Neural progenitor cell (in vitro differentiated cells): ENCODE results near the gene SBSN. TPM values are rescaled to one million over a fixed set of nuclear protein-coding genes. Genes with fewer than 3 reads are reported as not detected.

Source experiments
- DNase-seq: peaks from one replicate; pipeline ENCODE4 v3.0.0-alpha.2; 2016; ENCODE audit warnings: low spot score
- H2AFZ ChIP-seq: fragments of 200-600 bp; sonication (generic); replicated peaks from 2 replicates; pipeline ENCODE4 v1.6.1; 2016; ENCODE audit warnings: antibody characterized with exemption
- H3F3A ChIP-seq: fragments of 200-600 bp; sonication (generic); 2 replicates; pipeline ENCODE4 v1.6.1; 2016; ENCODE audit warnings: antibody characterized with exemption, low read depth
- H3K27ac ChIP-seq: fragments of 200-600 bp; sonication (generic); 2 replicates; pipeline ENCODE4 v1.5.1; 2016; ENCODE audit warnings: mild to moderate bottlenecking
- H3K27me3 ChIP-seq: fragments of 200-600 bp; sonication (generic); 2 replicates; pipeline ENCODE4 v1.6.1; 2016; ENCODE audit warnings: mild to moderate bottlenecking, moderate library complexity
- H3K36me3 ChIP-seq: fragments of 200-600 bp; sonication (generic); 2 replicates; pipeline ENCODE4 v1.5.1; 2016
- H3K4me1 ChIP-seq: fragments of 200-600 bp; sonication (generic); 2 replicates; pipeline ENCODE4 v1.6.1; 2016; ENCODE audit warnings: mixed run types
- H3K4me2 ChIP-seq: fragments of 200-600 bp; sonication (generic); 2 replicates; pipeline ENCODE4 v1.6.1; 2016
- H3K4me3 ChIP-seq: fragments of 200-600 bp; sonication (generic); 2 replicates; pipeline ENCODE4 v1.5.1; 2016
- H3K79me2 ChIP-seq: fragments of 200-600 bp; sonication (generic); 2 replicates; pipeline ENCODE4 v1.6.1; 2016; ENCODE audit warnings: low read depth
- H3K9ac ChIP-seq: fragments of 200-600 bp; sonication (generic); 2 replicates; pipeline ENCODE4 v1.6.1; 2016
- H3K9me3 ChIP-seq: fragments of 200-600 bp; sonication (generic); 2 replicates; pipeline ENCODE4 v1.5.1; 2016; ENCODE audit warnings: low read depth
- H4K20me1 ChIP-seq: fragments of 200-600 bp; sonication (generic); 2 replicates; pipeline ENCODE4 v1.6.1; 2016; ENCODE audit warnings: low read depth
- H3K27ac Mint-ChIP-seq: 3 replicates; pipeline ENCODE4 v1.8.0; 2021; ENCODE audit warnings: mixed read lengths
- H3K27me3 Mint-ChIP-seq: 2 replicates; pipeline ENCODE4 v1.8.0; 2022; ENCODE audit warnings: low read depth, mild to moderate bottlenecking, inconsistent platforms, moderate library complexity, mixed read lengths; ENCODE audit not compliant: insufficient read depth
- H3K36me3 Mint-ChIP-seq: 3 replicates; pipeline ENCODE4 v1.8.0; 2021; ENCODE audit warnings: mixed read lengths
- H3K4me1 Mint-ChIP-seq: 3 replicates; pipeline ENCODE4 v1.8.0; 2021; ENCODE audit warnings: mixed read lengths
- H3K4me3 Mint-ChIP-seq: 3 replicates; pipeline ENCODE4 v1.8.0; 2021; ENCODE audit warnings: mild to moderate bottlenecking, moderate library complexity, mixed read lengths
- H3K9me3 Mint-ChIP-seq: 3 replicates; pipeline ENCODE4 v1.8.0; 2020; ENCODE audit warnings: mixed read lengths
- EZH2 ChIP-seq: fragments of 200-600 bp; sonication (generic); IDR thresholded peaks from 2 replicates; pipeline ENCODE4 v1.6.1; 2017; ENCODE audit warnings: antibody characterized with exemption, mild to moderate bottlenecking, moderate library complexity
- EZH2phosphoT487 ChIP-seq: fragments of 200-600 bp; sonication (generic); IDR thresholded peaks from 2 replicates; pipeline ENCODE4 v1.6.1; 2017; ENCODE audit warnings: antibody characterized with exemption
- total RNA-seq: library from RNA; depleted of rRNA; stranded (reverse); fragments of >200 nt; gene quantifications from 2 replicates; pipeline ENCODE4 v1.2.3, GENCODE V29; 2015; ENCODE audit warnings: low replicate concordance
- TF ChIP-seq, protein P1 (sequence below): fragments of 200-600 bp; sonication (generic); IDR thresholded peaks from 2 replicates; pipeline ENCODE4 v1.5.1; 2017; ENCODE audit warnings: antibody characterized with exemption, mild to moderate bottlenecking

The SBSN gene
- total RNA-seq, 1 donor from 2014 or later = not detected

- peaks cover 44% of the 10 kb centered on the region for H3K27me3 Mint-ChIP-seq
- no peak overlapping the region for H3K27ac Mint-ChIP-seq
- no peak overlapping the region for H3K27ac ChIP-seq
- no peak overlapping the region for H3K4me3 ChIP-seq
- H3K4me2 ChIP-seq = no peak overlapping the region
- peaks cover 10% of the 10 kb centered on the region for H3F3A ChIP-seq
- no peaks in the 10 kb centered on the region for H3K9me3 ChIP-seq
- no peaks in the 10 kb centered on the region for H3K36me3 ChIP-seq
- peaks cover 7% of the 10 kb centered on the region for H3K4me1 Mint-ChIP-seq
- no peak overlapping the region for H3K9ac ChIP-seq
- TF ChIP-seq, protein P1, sequence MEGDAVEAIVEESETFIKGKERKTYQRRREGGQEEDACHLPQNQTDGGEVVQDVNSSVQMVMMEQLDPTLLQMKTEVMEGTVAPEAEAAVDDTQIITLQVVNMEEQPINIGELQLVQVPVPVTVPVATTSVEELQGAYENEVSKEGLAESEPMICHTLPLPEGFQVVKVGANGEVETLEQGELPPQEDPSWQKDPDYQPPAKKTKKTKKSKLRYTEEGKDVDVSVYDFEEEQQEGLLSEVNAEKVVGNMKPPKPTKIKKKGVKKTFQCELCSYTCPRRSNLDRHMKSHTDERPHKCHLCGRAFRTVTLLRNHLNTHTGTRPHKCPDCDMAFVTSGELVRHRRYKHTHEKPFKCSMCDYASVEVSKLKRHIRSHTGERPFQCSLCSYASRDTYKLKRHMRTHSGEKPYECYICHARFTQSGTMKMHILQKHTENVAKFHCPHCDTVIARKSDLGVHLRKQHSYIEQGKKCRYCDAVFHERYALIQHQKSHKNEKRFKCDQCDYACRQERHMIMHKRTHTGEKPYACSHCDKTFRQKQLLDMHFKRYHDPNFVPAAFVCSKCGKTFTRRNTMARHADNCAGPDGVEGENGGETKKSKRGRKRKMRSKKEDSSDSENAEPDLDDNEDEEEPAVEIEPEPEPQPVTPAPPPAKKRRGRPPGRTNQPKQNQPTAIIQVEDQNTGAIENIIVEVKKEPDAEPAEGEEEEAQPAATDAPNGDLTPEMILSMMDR = no peak
- TF ChIP-seq EZH2 (no peak), EZH2phosphoT487 (no peak)
- H3K36me3 Mint-ChIP-seq = no peaks in the 10 kb centered on the region
- H3K4me3 Mint-ChIP-seq = no peak overlapping the region
- DNase-seq = no peak
- no peaks in the 10 kb centered on the region for H4K20me1 ChIP-seq
- H3K9me3 Mint-ChIP-seq = no peaks in the 10 kb centered on the region
- H2AFZ ChIP-seq = no peak overlapping the region
- peaks cover 19% of the 10 kb centered on the region for H3K79me2 ChIP-seq
- H3K27me3 ChIP-seq = peaks cover 15% of the 10 kb centered on the region
- H3K4me1 ChIP-seq = peaks cover 4% of the 10 kb centered on the region
These were observed 20.6 kb downstream of the SBSN start for GRCh38 chr19:35507561-35507960.

DNA sequence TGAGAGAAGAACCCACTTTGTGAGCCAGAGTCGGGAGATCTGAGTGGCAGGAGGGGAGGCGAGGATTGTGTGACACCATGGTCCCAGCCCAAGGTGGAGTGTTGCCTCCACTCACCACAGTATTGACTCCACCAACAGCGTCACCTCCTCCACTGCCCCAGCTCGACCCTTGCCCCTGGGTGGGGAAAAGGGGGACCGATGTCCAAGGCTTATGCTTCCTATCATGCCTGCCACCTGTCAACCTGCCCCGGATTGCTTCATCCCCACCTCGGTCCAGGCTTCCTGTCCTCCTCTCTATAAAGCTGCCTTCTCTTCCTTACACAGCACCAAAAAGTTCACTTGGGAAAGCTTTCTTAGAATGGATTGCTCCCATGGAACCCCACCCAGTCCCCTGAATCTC, 22.1 kb downstream of the SBSN start:
- Mint-ChIP-seq H3K4me1 (peaks cover 8% of the 10 kb centered on the region), H3K27me3 (peaks cover 41% of the 10 kb centered on the region), H3K4me3 (no peak overlapping the region), H3K27ac (no peak overlapping the region), H3K9me3 (no peaks in the 10 kb centered on the region), H3K36me3 (no peaks in the 10 kb centered on the region)
- Histone ChIP-seq H3K36me3 (no peaks in the 10 kb centered on the region), H2AFZ (no peak overlapping the region), H3K9ac (no peak overlapping the region), H3K4me1 (peaks cover 4% of the 10 kb centered on the region), H3F3A (peaks cover 10% of the 10 kb centered on the region), H3K4me3 (no peak overlapping the region), H3K79me2 (peaks cover 19% of the 10 kb centered on the region), H3K9me3 (no peaks in the 10 kb centered on the region), H4K20me1 (no peaks in the 10 kb centered on the region), H3K4me2 (no peak overlapping the region), H3K27ac (no peak overlapping the region), H3K27me3 (peaks cover 5% of the 10 kb centered on the region)
- DNase-seq = no peak
- TF ChIP-seq EZH2phosphoT487 (no peak), EZH2 (no peak)
- TF ChIP-seq, protein P1 = no peak

DNA sequence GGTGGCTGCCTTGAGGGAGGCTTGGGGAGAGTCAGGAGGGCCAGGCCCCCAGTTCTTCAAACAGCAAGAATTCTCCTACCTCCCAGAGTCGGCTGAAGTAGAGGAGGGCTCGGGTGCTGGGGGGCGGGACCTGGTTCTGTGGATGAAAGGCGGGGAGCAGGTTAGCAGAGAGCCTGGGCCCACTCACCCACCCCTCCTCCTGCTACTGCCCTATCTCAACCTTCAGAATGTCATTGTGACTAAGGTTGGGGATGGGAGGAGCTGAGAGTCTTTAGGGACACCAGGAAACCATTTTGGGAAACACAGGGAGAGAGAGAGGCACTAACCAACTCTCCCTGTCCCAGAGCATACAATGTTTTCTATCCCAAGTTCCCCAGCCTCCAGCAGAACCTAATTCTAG, 25.4 kb downstream of the SBSN start:
- Histone ChIP-seq H3K27ac (no peak overlapping the region), H3K4me3 (no peak overlapping the region), H2AFZ (no peak overlapping the region), H3K9ac (no peak overlapping the region), H3F3A (no peaks in the 10 kb centered on the region), H3K27me3 (no peaks in the 10 kb centered on the region), H3K36me3 (no peaks in the 10 kb centered on the region), H4K20me1 (no peaks in the 10 kb centered on the region), H3K4me2 (no peak overlapping the region), H3K79me2 (no peaks in the 10 kb centered on the region), H3K9me3 (no peaks in the 10 kb centered on the region), H3K4me1 (no peaks in the 10 kb centered on the region)
- no peak overlapping the region for H3K4me3 Mint-ChIP-seq
- no peak overlapping the region for H3K27ac Mint-ChIP-seq
- TF ChIP-seq EZH2 = no peak
- TF ChIP-seq, protein P1 = no peak
- TF ChIP-seq EZH2phosphoT487 = no peak
- peaks cover 4% of the 10 kb centered on the region for H3K4me1 Mint-ChIP-seq
- H3K36me3 Mint-ChIP-seq = no peaks in the 10 kb centered on the region
- peaks cover 25% of the 10 kb centered on the region for H3K27me3 Mint-ChIP-seq
- DNase-seq = no peak
- H3K9me3 Mint-ChIP-seq = no peaks in the 10 kb centered on the region
